Peyer's patch (tissue), 4 donors: ENCODE measurements around the gene RBMXL2. TPM values are rescaled to one million over a fixed set of nuclear protein-coding genes. Genes with fewer than 3 reads are reported as not detected.

ENCODE experiments used
- DNase-seq, 3 donors: peaks; one replicate each; pipeline ENCODE4 v3.0.0-alpha.2; 2017 to 2019
- H3K27ac ChIP-seq, 4 donors: fragments of 200-600 bp; sonication (generic); one replicate each; pipeline ENCODE4 v1.5.1; 2016 to 2019
- H3K27me3 ChIP-seq, 2 donors: fragments of 200-600 bp; sonication (generic); one replicate each; pipeline ENCODE4 v1.5.1; 2019
- H3K36me3 ChIP-seq, 3 donors: fragments of 200-600 bp; sonication (generic); one replicate each; pipeline ENCODE4 v1.5.1; 2016 to 2019
- H3K4me1 ChIP-seq, 4 donors: fragments of 200-600 bp; sonication (generic); one replicate each; pipeline ENCODE4 v1.5.1; 2016 to 2019
- H3K4me3 ChIP-seq, 4 donors: fragments of 200-600 bp; sonication (generic); 1 replicate in 3 of 4; 2 replicates in 1 of 4; pipeline ENCODE4 v1.5.1; 2016 to 2019; ENCODE audit warnings: mild to moderate bottlenecking in 1 of 4
- H3K9me3 ChIP-seq, 4 donors: fragments of 200-600 bp; sonication (generic); one replicate each; pipeline ENCODE4 v1.5.1; 2016 to 2019; ENCODE audit warnings: mild to moderate bottlenecking in 1 of 4
- POLR2A ChIP-seq, 2 donors: fragments of 450-650 bp; IDR thresholded peaks; one replicate each; pipeline ENCODE4 v1.5.1; 2017; ENCODE audit warnings: antibody characterized with exemption in 2 of 2, mild to moderate bottlenecking in 2 of 2, moderate library complexity in 2 of 2
- total RNA-seq, 4 donors: library from RNA; depleted of rRNA; stranded (reverse); fragments of >200 nt; gene quantifications; one replicate each; pipeline ENCODE4 v1.1.0, GENCODE V29; 2016
- TF ChIP-seq, protein P1 (sequence below), 6 experiments: fragments of 450-650 bp in 4 of 6; fragments of 200-600 bp in 2 of 6; sonication (generic) in 1 of 6; IDR thresholded peaks; one replicate each; pipeline ENCODE4 v1.5.1; 2017 to 2019; ENCODE audit warnings: antibody characterized with exemption in 6 of 6, mild to moderate bottlenecking in 3 of 6, moderate library complexity in 1 of 6

Gene RBMXL2
- total RNA-seq, 4 donors from 2014 or later: not detected

DNA sequence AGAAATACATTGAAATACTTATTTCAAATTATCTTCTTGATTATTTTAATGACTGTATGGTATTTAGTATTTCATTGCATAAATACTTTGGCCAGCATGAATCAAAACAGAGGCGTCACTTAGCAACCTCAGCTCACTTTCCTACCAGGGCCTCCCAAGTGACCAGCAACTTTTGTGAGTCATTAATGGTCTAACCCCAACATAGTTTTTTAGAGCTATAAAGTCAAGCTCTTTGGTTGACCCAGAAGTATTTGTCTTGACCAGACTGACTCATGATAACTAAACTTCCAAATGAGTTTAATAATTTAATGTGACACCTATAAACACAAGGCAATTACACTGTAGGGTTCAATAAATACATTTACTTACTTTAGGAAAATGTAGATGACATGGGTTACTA, 27.9 kb upstream of the RBMXL2 start:
- no peak overlapping the region for H3K4me3 ChIP-seq
- DNase-seq: no peak
- H3K9me3 ChIP-seq: no peaks in the 10 kb centered on the region
- no peaks in the 10 kb centered on the region for H3K27me3 ChIP-seq
- no peaks in the 10 kb centered on the region for H3K36me3 ChIP-seq
- no peaks in the 10 kb centered on the region for H3K4me1 ChIP-seq
- TF ChIP-seq POLR2A (IDR thresholded peaks at IDR 0.05): no peak
- TF ChIP-seq, protein P1, sequence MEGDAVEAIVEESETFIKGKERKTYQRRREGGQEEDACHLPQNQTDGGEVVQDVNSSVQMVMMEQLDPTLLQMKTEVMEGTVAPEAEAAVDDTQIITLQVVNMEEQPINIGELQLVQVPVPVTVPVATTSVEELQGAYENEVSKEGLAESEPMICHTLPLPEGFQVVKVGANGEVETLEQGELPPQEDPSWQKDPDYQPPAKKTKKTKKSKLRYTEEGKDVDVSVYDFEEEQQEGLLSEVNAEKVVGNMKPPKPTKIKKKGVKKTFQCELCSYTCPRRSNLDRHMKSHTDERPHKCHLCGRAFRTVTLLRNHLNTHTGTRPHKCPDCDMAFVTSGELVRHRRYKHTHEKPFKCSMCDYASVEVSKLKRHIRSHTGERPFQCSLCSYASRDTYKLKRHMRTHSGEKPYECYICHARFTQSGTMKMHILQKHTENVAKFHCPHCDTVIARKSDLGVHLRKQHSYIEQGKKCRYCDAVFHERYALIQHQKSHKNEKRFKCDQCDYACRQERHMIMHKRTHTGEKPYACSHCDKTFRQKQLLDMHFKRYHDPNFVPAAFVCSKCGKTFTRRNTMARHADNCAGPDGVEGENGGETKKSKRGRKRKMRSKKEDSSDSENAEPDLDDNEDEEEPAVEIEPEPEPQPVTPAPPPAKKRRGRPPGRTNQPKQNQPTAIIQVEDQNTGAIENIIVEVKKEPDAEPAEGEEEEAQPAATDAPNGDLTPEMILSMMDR (IDR thresholded peaks at IDR 0.05): no peak
- H3K27ac ChIP-seq: no peak overlapping the region

GRCh38 chr11:7062534-7062933, 26.3 kb upstream of the RBMXL2 start:
- Histone ChIP-seq H3K4me3 (no peak overlapping the region), H3K9me3 (no peaks in the 10 kb centered on the region), H3K27me3 (no peaks in the 10 kb centered on the region), H3K4me1 (no peaks in the 10 kb centered on the region), H3K27ac (no peak overlapping the region), H3K36me3 (no peaks in the 10 kb centered on the region)
- DNase-seq: no peak
- TF ChIP-seq POLR2A (IDR thresholded peaks at IDR 0.05): no peak
- TF ChIP-seq, protein P1 (IDR thresholded peaks at IDR 0.05): no peak

- Histone ChIP-seq H3K36me3 (no peaks in the 10 kb centered on the region), H3K27ac (no peak overlapping the region)
- TF ChIP-seq, protein P1 (IDR thresholded peaks at IDR 0.05): no peak
- no peak for TF ChIP-seq POLR2A (IDR thresholded peaks at IDR 0.05)
These were observed 16.3 kb upstream of the RBMXL2 start for GRCh38 chr11:7072401-7073028.

GRCh38 chr11:7077101-7077500, 11.7 kb upstream of the RBMXL2 start:
- Histone ChIP-seq H3K4me1 (no peaks in the 10 kb centered on the region), H3K36me3 (no peaks in the 10 kb centered on the region), H3K4me3 (no peak overlapping the region), H3K27ac (no peak overlapping the region), H3K9me3 (no peaks in the 10 kb centered on the region), H3K27me3 (no peaks in the 10 kb centered on the region)
- DNase-seq: no peak
- TF ChIP-seq POLR2A (IDR thresholded peaks at IDR 0.05): no peak
- TF ChIP-seq, protein P1 (IDR thresholded peaks at IDR 0.05): no peak

More at GRCh38 chr11:7072401-7073028, 16.3 kb upstream of the RBMXL2 start:
- Histone ChIP-seq H3K9me3 (no peaks in the 10 kb centered on the region), H3K4me1 (no peaks in the 10 kb centered on the region), H3K27me3 (no peaks in the 10 kb centered on the region), H3K4me3 (no peak overlapping the region)
- DNase-seq: no peak

GRCh38 chr11:7079545-7080135, 9.2 kb upstream of the RBMXL2 start:
- H3K27me3 ChIP-seq: no peaks in the 10 kb centered on the region
- no peaks in the 10 kb centered on the region for H3K36me3 ChIP-seq
- TF ChIP-seq POLR2A (IDR thresholded peaks at IDR 0.05): no peak
- TF ChIP-seq, protein P1 (IDR thresholded peaks at IDR 0.05): no peak
- H3K4me1 ChIP-seq: no peaks in the 10 kb centered on the region
- H3K27ac ChIP-seq: no peak overlapping the region
- no peak for DNase-seq
- H3K9me3 ChIP-seq: no peaks in the 10 kb centered on the region
- no peak overlapping the region for H3K4me3 ChIP-seq
